Progenitor cell of endocrine pancreas (in vitro differentiated cells): ENCODE measurements around the gene SSTR3. TPM values are rescaled to one million over a fixed set of nuclear protein-coding genes. Genes with fewer than 3 reads are reported as not detected.
A peak's percentile ranks its signal among the peaks of the same experiment; 100 is the strongest.

ENCODE experiments used
- DNase-seq: peaks from one replicate; pipeline ENCODE4 v3.0.0; 2021; ENCODE audit warnings: low spot score; ENCODE audit not compliant: unreplicated experiment
- H3K27ac Mint-ChIP-seq: 2 replicates; pipeline ENCODE4 v1.8.0; 2021; ENCODE audit warnings: mild to moderate bottlenecking, moderate library complexity, mixed read lengths
- H3K27me3 Mint-ChIP-seq: 2 replicates; pipeline ENCODE4 v1.8.0; 2021; ENCODE audit warnings: mixed read lengths
- H3K36me3 Mint-ChIP-seq: 2 replicates; pipeline ENCODE4 v1.8.0; 2022; ENCODE audit warnings: mixed read lengths; ENCODE audit not compliant: insufficient read depth
- H3K4me1 Mint-ChIP-seq: 2 replicates; pipeline ENCODE4 v1.8.0; 2021; ENCODE audit warnings: low read depth, mixed read lengths
- H3K4me3 Mint-ChIP-seq: 2 replicates; pipeline ENCODE4 v1.8.0; 2021; ENCODE audit warnings: low read depth, mild to moderate bottlenecking, moderate library complexity, mixed read lengths
- H3K9me3 Mint-ChIP-seq: 2 replicates; pipeline ENCODE4 v1.8.0; 2021; ENCODE audit warnings: low read depth, mixed read lengths
- CTCF ChIP-seq: fragments of 200-600 bp; sonication (generic); IDR thresholded peaks from one replicate; pipeline ENCODE4 v1.5.0; 2021; ENCODE audit warnings: antibody characterized with exemption, mild to moderate bottlenecking; ENCODE audit not compliant: unreplicated experiment
- total RNA-seq: library from RNA; stranded (reverse); gene quantifications from 2 replicates; pipeline ENCODE4 v1.2.1, GENCODE V29; 2021

The SSTR3 gene
- total RNA-seq, 1 donor from 2014 or later: 1.9 TPM

- H3K36me3 Mint-ChIP-seq: no peaks in the 10 kb centered on the region
- peaks cover 8% of the 10 kb centered on the region for H3K27me3 Mint-ChIP-seq
- peak overlapping the region; percentile 29 for H3K27ac Mint-ChIP-seq
- H3K9me3 Mint-ChIP-seq: no peaks in the 10 kb centered on the region
- H3K4me3 Mint-ChIP-seq: no peak overlapping the region
- H3K4me1 Mint-ChIP-seq: no peaks in the 10 kb centered on the region
- TF ChIP-seq CTCF: no peak
- no peak for DNase-seq
These were observed 16.9 kb upstream of the SSTR3 start for GRCh38 chr22:37229012-37229804.

GRCh38 chr22:37228106-37229011 is 16.1 kb upstream of the SSTR3 start:
- no peak for DNase-seq
- no peak for TF ChIP-seq CTCF
- Mint-ChIP-seq H3K27me3 (peaks cover 9% of the 10 kb centered on the region), H3K4me3 (no peak overlapping the region), H3K9me3 (no peaks in the 10 kb centered on the region), H3K36me3 (no peaks in the 10 kb centered on the region), H3K4me1 (no peaks in the 10 kb centered on the region), H3K27ac (no peak overlapping the region)

- H3K36me3 Mint-ChIP-seq: no peaks in the 10 kb centered on the region
- no peak for TF ChIP-seq CTCF
- no peak overlapping the region for H3K27ac Mint-ChIP-seq
- H3K27me3 Mint-ChIP-seq: peaks cover 9% of the 10 kb centered on the region
- no peaks in the 10 kb centered on the region for H3K4me1 Mint-ChIP-seq
- no peaks in the 10 kb centered on the region for H3K9me3 Mint-ChIP-seq
- no peak overlapping the region for H3K4me3 Mint-ChIP-seq
- DNase-seq: no peak
These were observed 14.2 kb upstream of the SSTR3 start for GRCh38 chr22:37226514-37226913.

- Mint-ChIP-seq H3K9me3 (no peaks in the 10 kb centered on the region), H3K27me3 (peaks cover 9% of the 10 kb centered on the region), H3K27ac (no peak overlapping the region), H3K4me3 (no peak overlapping the region), H3K4me1 (no peaks in the 10 kb centered on the region), H3K36me3 (no peaks in the 10 kb centered on the region)
- no peak for TF ChIP-seq CTCF
- no peak for DNase-seq
These were observed 13.8 kb upstream of the SSTR3 start for GRCh38 chr22:37226087-37226486.

GRCh38 chr22:37225481-37225880 is 13.2 kb upstream of the SSTR3 start:
- TF ChIP-seq CTCF: no peak
- H3K36me3 Mint-ChIP-seq: no peaks in the 10 kb centered on the region
- DNase-seq: no peak
- H3K27ac Mint-ChIP-seq: no peak overlapping the region
- peaks cover 6% of the 10 kb centered on the region for H3K27me3 Mint-ChIP-seq
- H3K4me1 Mint-ChIP-seq: no peaks in the 10 kb centered on the region
- no peak overlapping the region for H3K4me3 Mint-ChIP-seq
- no peaks in the 10 kb centered on the region for H3K9me3 Mint-ChIP-seq
